ELR (cell line): ENCODE data around the gene ITGAE.
"Not testable (repeated sequence)": the region's sequence is repeated elsewhere in the genome, so short reads cannot be mapped to it uniquely, and the experiment has no call there.

Experiments
- DNase-seq: peaks from one replicate; pipeline ENCODE4 v3.0.0-alpha.2; 2015; ENCODE audit warnings: low read depth

ITGAE gene

GRCh38 chr17:3729881-3730280 lies 71.1 kb downstream of the ITGAE start:
- DNase-seq: no peak

- not testable (repeated sequence) for DNase-seq
These were observed 72.9 kb downstream of the ITGAE start for GRCh38 chr17:3728099-3728498.

GRCh38 chr17:3727041-3727440 lies 73.9 kb downstream of the ITGAE start:
- DNase-seq: no peak

DNA sequence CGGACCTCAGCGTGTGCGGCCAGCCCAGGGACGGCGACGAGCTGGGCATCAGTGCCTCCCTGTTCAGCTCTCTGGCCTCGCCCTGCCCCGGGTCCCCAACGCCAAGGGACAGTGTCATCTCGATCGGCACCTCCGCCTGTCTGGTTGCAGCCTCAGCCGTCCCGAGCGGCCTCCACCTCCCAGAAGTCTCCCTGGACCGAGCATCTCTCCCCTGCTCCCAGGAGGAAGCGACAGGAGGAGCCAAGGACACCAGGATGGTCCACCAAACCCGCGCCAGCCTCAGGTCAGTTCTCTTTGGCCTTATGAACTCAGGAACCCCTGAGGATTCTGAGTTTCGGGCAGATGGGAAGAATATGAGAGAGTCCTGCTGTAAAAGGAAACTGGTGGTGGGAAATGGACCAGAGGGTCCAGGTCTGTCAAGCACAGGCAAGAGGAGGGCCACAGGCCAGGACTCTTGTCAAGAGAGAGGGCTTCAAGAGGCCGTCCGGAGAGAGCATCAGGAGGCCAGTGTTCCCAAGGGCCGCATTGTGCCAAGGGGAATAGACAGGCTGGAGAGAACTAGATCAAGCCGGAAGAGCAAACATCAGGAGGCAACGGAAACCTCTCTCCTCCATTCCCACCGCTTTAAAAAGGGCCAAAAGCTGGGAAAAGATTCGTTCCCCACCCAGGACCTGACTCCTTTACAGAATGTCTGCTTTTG lies 76.5 kb downstream of the ITGAE start:
- DNase-seq: peak; percentile 25

DNA sequence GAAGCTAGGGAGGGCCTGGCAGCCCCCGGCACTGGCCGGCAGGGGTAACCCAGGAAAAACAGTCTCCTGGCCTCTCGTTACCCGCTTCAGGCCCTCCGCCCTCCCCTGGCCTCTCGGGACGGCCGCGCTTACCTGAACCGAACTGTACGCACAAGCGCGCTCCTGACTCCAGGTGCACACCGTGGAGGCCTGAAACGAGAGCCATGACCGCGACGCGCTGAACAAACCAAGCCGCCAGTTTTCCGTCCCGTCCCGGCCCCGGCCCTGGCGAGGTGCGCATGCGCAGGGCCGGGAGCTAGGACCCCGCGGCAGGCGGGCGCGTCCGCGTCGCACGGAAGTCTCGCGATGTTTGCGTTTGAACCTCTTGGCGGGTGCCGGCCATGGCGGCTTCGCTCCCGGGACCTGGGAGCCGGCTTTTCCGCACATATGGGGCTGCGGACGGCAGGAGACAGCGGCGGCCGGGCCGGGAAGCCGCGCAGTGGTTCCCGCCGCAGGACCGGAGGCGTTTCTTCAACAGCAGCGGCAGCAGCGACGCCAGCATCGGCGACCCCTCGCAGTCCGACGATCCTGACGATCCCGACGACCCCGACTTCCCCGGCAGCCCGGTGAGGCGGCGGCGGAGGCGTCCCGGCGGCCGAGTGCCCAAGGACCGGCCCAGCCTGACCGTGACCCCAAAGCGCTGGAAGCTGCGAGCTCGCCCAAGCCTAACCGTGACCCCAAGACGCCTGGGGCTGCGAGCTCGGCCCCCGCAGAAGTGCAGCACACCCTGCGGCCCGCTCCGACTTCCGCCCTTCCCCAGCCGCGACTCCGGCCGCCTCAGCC lies 77.2 kb downstream of the ITGAE start, which contains the start of gene HASPIN:
TSS of gene HASPIN (plus strand) at position 348 of the 822 bp plus-strand sequence. CDS start at position 381, 33 bp downstream.
- DNase-seq: peak; percentile 95

GRCh38 chr17:3723188-3723555 lies 77.8 kb downstream of the ITGAE start:
- no peak for DNase-seq

DNA sequence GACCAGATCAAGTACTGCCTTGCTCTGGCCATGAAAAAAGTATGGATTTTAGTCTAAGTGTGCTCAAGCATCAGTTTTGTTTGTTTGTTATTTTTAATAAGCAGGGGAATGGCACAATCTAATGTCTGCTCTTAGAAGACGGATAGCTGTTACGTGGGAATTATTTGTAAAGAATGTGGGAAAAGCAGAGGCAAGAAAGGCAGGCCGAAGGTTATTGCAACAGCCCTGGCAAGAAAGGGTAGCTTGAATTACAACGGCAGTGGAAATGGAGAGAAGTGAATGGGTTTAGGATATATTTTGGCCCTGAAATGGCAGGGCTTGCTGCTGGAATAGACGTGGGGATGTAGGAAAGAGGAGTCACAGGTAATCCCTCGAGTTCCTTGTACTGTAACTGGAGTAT lies 78.3 kb downstream of the ITGAE start:
- DNase-seq: no peak

- DNase-seq: no peak
These were observed 81.7 kb downstream of the ITGAE start for GRCh38 chr17:3719265-3719664.

GRCh38 chr17:3718201-3718600 lies 82.8 kb downstream of the ITGAE start:
- no peak for DNase-seq

DNA sequence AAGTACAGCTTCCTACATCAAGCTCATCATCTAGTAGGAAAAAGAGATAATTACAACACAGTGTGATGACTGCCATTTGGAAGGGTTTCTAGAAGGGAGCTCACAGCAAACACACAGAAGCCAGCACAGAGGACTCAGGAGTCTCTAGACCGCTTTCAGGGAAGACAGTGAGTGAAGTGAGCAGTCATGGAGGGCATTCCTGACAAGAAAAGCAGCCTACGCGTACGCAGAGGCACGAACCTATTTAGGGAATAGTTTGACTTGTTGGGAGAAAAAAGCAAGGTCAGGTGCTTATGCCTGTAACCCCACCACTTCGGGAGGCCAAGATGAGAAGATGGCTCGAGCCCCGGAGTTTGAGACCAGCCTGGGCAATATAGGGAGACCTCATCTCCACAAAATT lies 85.7 kb downstream of the ITGAE start:
- no peak for DNase-seq

DNA sequence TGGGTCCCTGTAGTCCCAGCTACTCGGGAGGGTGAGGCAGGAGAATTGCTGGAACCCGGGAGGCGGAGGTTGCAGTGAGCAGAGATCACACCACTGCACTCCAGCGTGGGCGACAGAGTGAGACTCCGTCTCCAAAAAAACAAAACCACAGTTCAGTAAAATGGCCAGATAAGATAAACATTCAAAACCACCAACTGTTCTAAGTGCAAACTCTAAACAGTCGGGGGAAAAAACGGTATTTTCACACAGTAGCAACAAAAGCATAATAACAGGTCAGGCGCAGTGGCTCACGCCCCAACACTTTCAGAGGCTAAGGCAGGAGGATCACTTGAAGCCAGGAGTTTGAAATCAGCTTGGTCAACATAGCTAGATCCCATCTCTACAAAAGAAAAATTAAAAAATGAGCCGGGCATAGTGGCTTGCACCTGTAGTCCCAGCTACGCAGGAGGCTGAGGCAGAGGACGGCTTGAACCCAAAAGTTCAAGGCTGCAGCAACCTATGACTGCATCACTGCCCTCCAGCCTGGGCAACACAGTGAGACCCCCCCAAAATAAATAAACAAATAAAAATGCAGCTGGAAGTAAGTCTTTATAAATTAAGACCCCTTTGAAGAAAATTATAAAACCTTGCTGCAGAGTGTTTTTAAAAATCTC lies 88.1 kb downstream of the ITGAE start:
- DNase-seq: no peak

DNA sequence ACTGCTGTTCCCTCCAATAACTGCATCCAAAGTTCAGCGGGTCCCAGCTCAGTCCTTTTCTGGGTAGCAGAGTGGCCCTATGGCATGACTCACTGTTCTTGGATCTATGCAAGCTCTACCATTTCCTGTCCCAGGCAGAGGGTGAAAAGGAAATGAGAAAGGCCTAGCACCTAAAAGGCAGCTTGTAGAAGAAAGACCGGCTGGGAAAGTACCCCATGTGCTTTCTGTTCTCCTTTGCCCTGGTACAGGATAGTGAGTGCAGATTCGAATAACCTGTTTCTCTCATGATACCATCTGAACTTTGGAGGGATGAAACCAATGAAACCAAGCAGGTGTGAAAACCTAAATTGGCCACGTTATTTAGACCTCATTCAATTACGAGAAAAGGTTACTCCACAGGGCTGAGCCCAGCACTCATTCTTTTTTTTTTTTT lies 90.0 kb downstream of the ITGAE start:
- DNase-seq: peak; percentile 79

DNA sequence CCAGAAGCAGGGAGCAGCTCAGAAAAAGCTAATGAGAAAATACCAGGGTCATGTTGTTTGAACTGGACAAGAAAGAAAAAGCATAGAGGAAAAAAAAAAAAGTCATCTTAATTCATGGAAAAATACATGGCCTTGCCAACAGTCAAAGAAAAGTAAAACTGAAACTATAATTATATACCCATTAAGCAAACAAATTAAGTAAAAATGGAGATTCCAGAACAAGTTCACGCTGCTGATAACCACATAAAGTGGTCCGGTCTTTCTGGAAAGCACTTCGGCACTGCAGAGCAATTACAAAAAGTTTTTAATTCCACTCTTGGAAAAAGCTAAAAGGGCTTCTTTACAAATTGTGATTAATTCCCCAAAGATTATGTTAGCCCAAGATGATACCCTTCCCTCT lies 92.6 kb downstream of the ITGAE start:
- no peak for DNase-seq

DNA sequence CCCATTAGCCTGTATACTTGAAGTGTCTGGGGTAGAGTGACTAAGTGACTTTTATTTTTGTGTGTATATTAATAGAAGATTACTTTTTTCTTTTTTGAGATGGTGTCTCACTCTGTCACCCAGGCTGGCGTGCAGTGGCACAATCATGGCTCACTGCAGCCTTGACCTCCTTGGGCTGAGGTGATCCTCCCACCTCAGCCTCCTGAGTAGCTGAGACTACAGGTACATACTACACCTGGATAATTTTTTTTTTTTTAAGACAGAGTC lies 95.3 kb downstream of the ITGAE start:
- DNase-seq: not testable (repeated sequence)

GRCh38 chr17:3704931-3705717 lies 95.9 kb downstream of the ITGAE start:
- no peak for DNase-seq

DNA sequence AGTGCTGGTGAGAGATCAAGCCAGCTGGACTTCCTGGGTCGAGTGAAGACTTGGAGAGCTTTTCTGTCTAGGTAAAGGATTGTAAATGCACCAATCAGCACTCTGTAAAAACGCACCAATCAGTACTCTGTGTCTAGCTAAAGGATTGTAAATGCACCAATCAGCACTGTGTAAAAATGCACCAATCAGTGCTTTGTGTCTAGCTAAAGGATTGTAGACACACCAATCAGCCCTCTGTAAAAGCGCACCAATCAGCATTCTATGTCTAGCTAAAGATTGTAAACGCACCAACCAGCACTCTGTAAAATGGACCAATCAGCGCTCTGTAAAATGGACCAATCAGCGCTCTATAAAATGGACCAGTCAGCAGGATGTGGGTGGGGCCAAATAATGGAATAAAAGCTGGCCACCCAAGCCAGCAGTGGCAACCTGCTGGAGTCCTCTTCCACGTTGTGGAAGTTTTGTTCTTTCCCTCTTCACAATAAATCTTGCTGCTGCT lies 98.9 kb downstream of the ITGAE start:
- DNase-seq: not testable (repeated sequence)

- DNase-seq: no peak
These were observed 101.0 kb downstream of the ITGAE start for GRCh38 chr17:3699951-3700350.

GRCh38 chr17:3698139-3698538 lies 102.8 kb downstream of the ITGAE start:
- DNase-seq: no peak

DNA sequence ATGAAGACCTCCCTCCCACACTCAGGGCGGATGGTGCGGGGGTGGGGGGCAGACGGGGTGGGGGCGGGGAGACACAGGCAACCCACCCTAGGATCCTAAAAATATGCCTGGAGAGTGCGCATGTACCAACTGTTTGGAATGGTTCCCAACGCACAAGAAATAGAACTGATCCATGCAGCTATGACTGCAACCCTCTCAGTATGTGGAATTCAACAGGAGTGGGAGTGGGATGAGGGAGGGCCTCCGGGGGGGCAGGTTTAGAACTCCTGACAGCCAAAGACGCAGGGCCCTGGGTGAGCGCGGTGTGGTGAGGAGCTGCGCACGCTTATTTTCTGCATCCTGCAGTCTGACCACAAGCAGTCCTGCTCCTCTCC lies 103.9 kb downstream of the ITGAE start:
- DNase-seq: no peak

GRCh38 chr17:3695723-3696411 lies 105.1 kb downstream of the ITGAE start, which contains the start of gene P2RX5:
P2RX5 (minus strand) TSS chr17:3696155; CDS start chr17:3696005, 150 bp downstream.
- DNase-seq: peak; percentile 30

DNA sequence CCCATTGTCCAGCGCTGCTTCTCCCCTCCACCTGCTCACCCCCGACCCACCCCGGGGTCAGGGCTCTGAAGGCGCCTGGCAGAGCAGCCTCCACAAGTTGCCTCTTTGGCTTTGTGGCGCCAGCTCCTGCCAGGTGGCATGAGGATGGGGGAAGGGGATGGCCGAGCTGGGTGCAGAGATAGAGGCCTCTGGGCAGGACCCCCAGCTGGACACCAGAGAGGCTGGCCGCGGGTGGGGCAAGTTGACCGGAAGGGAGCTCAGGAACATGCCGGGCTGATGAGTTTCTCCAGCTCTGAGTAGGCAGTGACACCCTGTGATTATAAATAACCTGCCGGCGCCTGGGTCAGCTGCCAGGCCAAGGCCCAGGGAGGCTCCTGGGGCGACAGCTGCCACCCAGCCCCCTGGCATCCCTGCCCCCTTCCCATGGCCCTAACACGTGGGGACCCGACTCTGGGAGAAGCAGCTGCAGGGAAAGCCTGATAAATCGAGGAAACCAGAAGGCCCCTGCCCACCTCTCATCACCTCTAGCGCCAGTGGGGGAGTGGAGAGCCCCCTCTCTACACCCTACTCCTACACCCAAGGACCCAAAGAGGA lies 105.8 kb downstream of the ITGAE start:
- peak; percentile 62 for DNase-seq
